ENCODE measurements around the gene MPLKIP.
A peak's percentile ranks its signal among the peaks of the same experiment; 100 is the strongest.
"Not testable (repeated sequence)": the region's sequence is repeated elsewhere in the genome, so short reads cannot be mapped to it uniquely, and the experiment has no call there.

Gene MPLKIP

DNA sequence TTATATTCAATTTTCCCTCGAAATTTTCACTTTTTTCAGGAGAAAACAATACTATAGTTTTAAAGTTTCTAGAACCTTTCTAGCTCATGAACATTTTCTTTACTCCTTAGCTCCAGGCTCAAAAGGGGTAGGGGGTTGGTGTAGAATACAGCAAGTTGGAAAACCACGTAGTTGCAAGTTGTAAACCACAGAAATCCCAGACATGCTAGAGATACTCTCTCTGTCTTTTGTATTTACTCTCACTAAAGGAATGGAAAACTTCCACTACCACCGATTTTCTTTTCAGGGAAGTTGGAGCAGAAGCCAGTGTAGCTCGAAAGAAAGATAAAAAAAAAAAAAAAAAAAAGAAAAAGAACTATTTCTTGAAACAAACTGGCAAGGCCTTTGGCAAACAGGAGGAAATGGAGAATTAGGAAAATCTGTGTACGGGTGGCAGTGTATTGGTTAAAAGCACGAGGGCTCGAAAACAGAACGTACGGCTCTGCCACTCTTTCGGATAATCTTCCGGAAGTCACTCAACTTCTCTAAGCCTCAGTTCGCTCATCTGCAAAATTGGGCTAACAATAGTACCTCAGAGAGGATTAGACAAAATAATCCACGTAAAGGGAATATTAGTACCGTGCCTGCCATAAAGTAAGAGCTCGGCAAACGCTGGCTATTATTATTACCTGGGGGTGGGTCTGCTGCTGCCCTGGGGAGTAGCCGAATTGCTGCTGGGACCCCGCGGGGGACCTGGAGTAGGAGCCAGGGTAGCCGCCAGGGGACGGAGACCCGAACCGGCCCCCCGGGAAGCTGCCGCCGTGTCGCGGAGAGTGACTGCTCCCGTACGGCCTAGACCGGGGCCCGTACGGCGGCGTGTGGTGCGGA, 628 bp downstream of the MPLKIP start:
- Histone ChIP-seq H3K27me3 (ENCODE audit: control insufficient read depth, low read length) (no peaks in the 10 kb centered on the region), H3K79me2 (ENCODE audit: control insufficient read depth, low read length) (peaks cover 57% of the 10 kb centered on the region), H3K9me3 (ENCODE audit: control insufficient read depth, insufficient read depth, low read length) (peaks cover 4% of the 10 kb centered on the region; the same call in 1 of the 2 replicates), H3K4me2 (ENCODE audit: low read length) (peak overlapping the region; percentile 69), H4K20me1 (ENCODE audit: control insufficient read depth, insufficient read depth, low read depth, low read length) (peaks cover 14% of the 10 kb centered on the region), H3K4me1 (ENCODE audit: control insufficient read depth, low read length) (peaks cover 40% of the 10 kb centered on the region), H3K9me2 (replicated peaks; ENCODE audit: control insufficient read depth, low read length) (no peaks in the 10 kb centered on the region), H3K27ac (ENCODE audit: low read depth, low read length) (peak overlapping the region; percentile 81), H3K4me3 (ENCODE audit: low read length) (peak overlapping the region; percentile 93), H3K36me3 (ENCODE audit: control insufficient read depth, low read length) (peaks cover 43% of the 10 kb centered on the region), H3F3A (ENCODE audit: control insufficient read depth, insufficient read depth) (no peaks in the 10 kb centered on the region)
- no peak for TF ChIP-seq EZH2phosphoT487 (IDR thresholded peaks at IDR 0.05; ENCODE audit: borderline replicate concordance, low read length)
- TF ChIP-seq, protein P1, sequence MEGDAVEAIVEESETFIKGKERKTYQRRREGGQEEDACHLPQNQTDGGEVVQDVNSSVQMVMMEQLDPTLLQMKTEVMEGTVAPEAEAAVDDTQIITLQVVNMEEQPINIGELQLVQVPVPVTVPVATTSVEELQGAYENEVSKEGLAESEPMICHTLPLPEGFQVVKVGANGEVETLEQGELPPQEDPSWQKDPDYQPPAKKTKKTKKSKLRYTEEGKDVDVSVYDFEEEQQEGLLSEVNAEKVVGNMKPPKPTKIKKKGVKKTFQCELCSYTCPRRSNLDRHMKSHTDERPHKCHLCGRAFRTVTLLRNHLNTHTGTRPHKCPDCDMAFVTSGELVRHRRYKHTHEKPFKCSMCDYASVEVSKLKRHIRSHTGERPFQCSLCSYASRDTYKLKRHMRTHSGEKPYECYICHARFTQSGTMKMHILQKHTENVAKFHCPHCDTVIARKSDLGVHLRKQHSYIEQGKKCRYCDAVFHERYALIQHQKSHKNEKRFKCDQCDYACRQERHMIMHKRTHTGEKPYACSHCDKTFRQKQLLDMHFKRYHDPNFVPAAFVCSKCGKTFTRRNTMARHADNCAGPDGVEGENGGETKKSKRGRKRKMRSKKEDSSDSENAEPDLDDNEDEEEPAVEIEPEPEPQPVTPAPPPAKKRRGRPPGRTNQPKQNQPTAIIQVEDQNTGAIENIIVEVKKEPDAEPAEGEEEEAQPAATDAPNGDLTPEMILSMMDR (IDR thresholded peaks at IDR 0.05; ENCODE audit: low read depth, low read length, poor library complexity, severe bottlenecking) = no peak

DNA sequence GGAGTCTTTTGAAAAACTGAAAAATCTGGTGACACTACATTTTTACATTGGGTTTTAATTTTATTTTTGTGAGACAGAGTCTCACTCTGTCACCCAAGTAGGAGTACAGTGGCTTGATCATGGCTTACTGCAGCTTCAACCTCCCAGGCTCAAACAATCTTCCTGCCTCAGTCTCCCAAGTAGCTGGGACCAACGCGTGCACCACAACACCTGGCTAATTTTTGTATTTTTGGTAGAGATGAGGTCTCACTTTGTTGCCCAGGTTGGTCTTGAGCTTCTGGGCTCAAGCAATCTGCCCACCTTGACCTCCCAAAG, 11.5 kb downstream of the MPLKIP start:
- TF ChIP-seq EZH2phosphoT487 (IDR thresholded peaks at IDR 0.05; ENCODE audit: borderline replicate concordance, low read length) = no peak
- TF ChIP-seq, protein P1 (IDR thresholded peaks at IDR 0.05; ENCODE audit: low read depth, low read length, poor library complexity, severe bottlenecking) = no peak

DNA sequence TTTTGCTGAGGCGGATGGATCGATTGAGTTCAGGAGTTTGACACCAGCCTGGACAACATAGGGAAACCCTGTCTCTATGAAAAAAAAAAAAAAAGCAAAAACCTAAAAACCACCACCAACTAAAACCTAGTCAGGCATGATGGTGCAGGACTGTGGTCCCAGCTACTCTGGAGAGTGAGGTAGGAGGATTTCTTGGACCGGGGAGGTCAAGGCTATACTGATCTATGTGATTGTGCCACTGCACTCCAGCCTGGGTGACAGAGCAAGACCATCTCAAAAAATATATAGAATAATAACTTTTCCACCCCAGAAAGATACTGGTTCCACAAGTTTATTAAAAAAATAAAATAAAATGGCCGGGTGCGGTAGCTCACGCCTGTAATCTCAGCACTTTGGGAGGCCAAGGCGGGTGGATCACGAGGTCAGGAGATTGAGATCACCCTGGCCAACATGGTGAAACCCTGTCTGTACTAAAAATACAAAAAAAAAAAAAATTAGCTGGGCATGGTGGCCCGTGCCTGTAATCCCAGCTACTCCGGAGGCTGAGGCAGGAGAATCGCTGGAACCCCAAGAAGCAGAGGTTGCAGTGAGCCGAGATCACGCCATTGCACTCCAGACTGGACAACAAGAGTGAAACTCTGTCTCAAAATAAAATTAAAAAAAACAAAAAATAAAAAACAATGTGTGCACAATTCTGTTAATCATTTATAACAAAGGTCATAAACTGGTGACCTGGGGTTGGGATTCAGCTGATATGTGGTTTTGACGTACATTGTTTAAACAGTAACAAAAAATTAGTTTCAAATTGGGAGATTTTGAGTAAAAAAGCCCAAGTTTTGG, 12.1 kb downstream of the MPLKIP start:
- H3K4me2 ChIP-seq (ENCODE audit: low read length); H3K9me3 ChIP-seq (ENCODE audit: control insufficient read depth, insufficient read depth, low read length); H3K27ac ChIP-seq (ENCODE audit: low read depth, low read length); H3K27me3 ChIP-seq (ENCODE audit: control insufficient read depth, low read length); H3K9me2 ChIP-seq (replicated peaks; ENCODE audit: control insufficient read depth, low read length); H3K36me3 ChIP-seq (ENCODE audit: control insufficient read depth, low read length); H3K4me3 ChIP-seq (ENCODE audit: low read length); H4K20me1 ChIP-seq (ENCODE audit: control insufficient read depth, insufficient read depth, low read depth, low read length); H3F3A ChIP-seq (ENCODE audit: control insufficient read depth, insufficient read depth); H3K4me1 ChIP-seq (ENCODE audit: control insufficient read depth, low read length): not testable (repeated sequence)
- peaks cover 33% of the 10 kb centered on the region for H3K79me2 ChIP-seq (ENCODE audit: control insufficient read depth, low read length)

More for the DNA sequence above, 11.5 kb downstream of the MPLKIP start:
- Histone ChIP-seq H4K20me1 (ENCODE audit: control insufficient read depth, insufficient read depth, low read depth, low read length) (peaks cover 4% of the 10 kb centered on the region; the same call in 1 of the 2 replicates), H3F3A (ENCODE audit: control insufficient read depth, insufficient read depth) (peaks cover 2% of the 10 kb centered on the region; the same call in 1 of the 2 replicates), H3K79me2 (ENCODE audit: control insufficient read depth, low read length) (peaks cover 39% of the 10 kb centered on the region), H3K9me2 (replicated peaks; ENCODE audit: control insufficient read depth, low read length) (no peaks in the 10 kb centered on the region), H3K4me2 (ENCODE audit: low read length) (no peak overlapping the region), H3K4me1 (ENCODE audit: control insufficient read depth, low read length) (peaks cover under 1% of the 10 kb centered on the region), H3K27ac (ENCODE audit: low read depth, low read length) (no peak overlapping the region), H3K36me3 (ENCODE audit: control insufficient read depth, low read length) (peaks cover 8% of the 10 kb centered on the region), H3K9me3 (ENCODE audit: control insufficient read depth, insufficient read depth, low read length) (no peaks in the 10 kb centered on the region), H3K4me3 (ENCODE audit: low read length) (no peak overlapping the region), H3K27me3 (ENCODE audit: control insufficient read depth, low read length) (no peaks in the 10 kb centered on the region)
